PFSK-1 (cell line): ENCODE measurements around the gene RAB3C.

ENCODE experiments used
- FOXP2 ChIP-seq: optimal IDR thresholded peaks from 2 replicates; pipeline ENCODE3; 2011; ENCODE audit warnings: borderline replicate concordance, control low read depth, inconsistent platforms; ENCODE audit not compliant: insufficient read depth; ENCODE audit errors: extremely low read length, extremely low read depth
- POLR2AphosphoS5 ChIP-seq: IDR thresholded peaks from 2 replicates; pipeline ENCODE4 v1.6.1; 2012; ENCODE audit warnings: low read depth, mild to moderate bottlenecking, control low read depth, low read length, moderate library complexity
- SIN3A ChIP-seq: IDR thresholded peaks from 2 replicates; pipeline ENCODE4 v1.6.1; 2012; ENCODE audit warnings: mild to moderate bottlenecking, low read length, moderate library complexity, borderline replicate concordance; ENCODE audit not compliant: insufficient read depth
- TAF1 ChIP-seq: IDR thresholded peaks from 2 replicates; pipeline ENCODE4 v1.6.1; 2012; ENCODE audit warnings: low read length, control low read depth, borderline replicate concordance; ENCODE audit not compliant: insufficient read depth
- TF ChIP-seq, protein P1 (sequence below), 2 experiments: IDR thresholded peaks; 2 replicates each; pipeline versions ENCODE4 v1.6.1 to v1.8.0; 2011 to 2012; ENCODE audit warnings: low read depth in 2 of 2, low read length in 2 of 2, control low read depth in 1 of 2, inconsistent platforms in 1 of 2, mild to moderate bottlenecking in 1 of 2, moderate library complexity in 1 of 2; ENCODE audit not compliant: insufficient read depth in 1 of 2

Gene RAB3C

GRCh38 chr5:58715997-58716656 lies 133.3 kb downstream of the RAB3C start:
- TF ChIP-seq FOXP2 = no peak
- no peak for TF ChIP-seq TAF1
- TF ChIP-seq, protein P1, sequence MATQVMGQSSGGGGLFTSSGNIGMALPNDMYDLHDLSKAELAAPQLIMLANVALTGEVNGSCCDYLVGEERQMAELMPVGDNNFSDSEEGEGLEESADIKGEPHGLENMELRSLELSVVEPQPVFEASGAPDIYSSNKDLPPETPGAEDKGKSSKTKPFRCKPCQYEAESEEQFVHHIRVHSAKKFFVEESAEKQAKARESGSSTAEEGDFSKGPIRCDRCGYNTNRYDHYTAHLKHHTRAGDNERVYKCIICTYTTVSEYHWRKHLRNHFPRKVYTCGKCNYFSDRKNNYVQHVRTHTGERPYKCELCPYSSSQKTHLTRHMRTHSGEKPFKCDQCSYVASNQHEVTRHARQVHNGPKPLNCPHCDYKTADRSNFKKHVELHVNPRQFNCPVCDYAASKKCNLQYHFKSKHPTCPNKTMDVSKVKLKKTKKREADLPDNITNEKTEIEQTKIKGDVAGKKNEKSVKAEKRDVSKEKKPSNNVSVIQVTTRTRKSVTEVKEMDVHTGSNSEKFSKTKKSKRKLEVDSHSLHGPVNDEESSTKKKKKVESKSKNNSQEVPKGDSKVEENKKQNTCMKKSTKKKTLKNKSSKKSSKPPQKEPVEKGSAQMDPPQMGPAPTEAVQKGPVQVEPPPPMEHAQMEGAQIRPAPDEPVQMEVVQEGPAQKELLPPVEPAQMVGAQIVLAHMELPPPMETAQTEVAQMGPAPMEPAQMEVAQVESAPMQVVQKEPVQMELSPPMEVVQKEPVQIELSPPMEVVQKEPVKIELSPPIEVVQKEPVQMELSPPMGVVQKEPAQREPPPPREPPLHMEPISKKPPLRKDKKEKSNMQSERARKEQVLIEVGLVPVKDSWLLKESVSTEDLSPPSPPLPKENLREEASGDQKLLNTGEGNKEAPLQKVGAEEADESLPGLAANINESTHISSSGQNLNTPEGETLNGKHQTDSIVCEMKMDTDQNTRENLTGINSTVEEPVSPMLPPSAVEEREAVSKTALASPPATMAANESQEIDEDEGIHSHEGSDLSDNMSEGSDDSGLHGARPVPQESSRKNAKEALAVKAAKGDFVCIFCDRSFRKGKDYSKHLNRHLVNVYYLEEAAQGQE (IDR thresholded peaks at IDR 0.05; ENCODE audit: insufficient read depth in 1 of 2, low read depth in 2 of 2, low read length in 2 of 2) = no peak
- TF ChIP-seq SIN3A = no peak
- no peak for TF ChIP-seq POLR2AphosphoS5

- TF ChIP-seq POLR2AphosphoS5 (no peak), TAF1 (no peak), FOXP2 (no peak), SIN3A (no peak)
- TF ChIP-seq, protein P1 (IDR thresholded peaks at IDR 0.05; ENCODE audit: insufficient read depth in 1 of 2, low read depth in 2 of 2, low read length in 2 of 2) = no peak
Observed at GRCh38 chr5:58716713-58717112, 133.8 kb downstream of the RAB3C start.

GRCh38 chr5:58717303-58718007 lies 134.6 kb downstream of the RAB3C start:
- no peak for TF ChIP-seq FOXP2
- TF ChIP-seq, protein P1 (IDR thresholded peaks at IDR 0.05; ENCODE audit: insufficient read depth in 1 of 2, low read depth in 2 of 2, low read length in 2 of 2) = no peak
- no peak for TF ChIP-seq SIN3A
- TF ChIP-seq POLR2AphosphoS5 = no peak
- TF ChIP-seq TAF1 = no peak

DNA sequence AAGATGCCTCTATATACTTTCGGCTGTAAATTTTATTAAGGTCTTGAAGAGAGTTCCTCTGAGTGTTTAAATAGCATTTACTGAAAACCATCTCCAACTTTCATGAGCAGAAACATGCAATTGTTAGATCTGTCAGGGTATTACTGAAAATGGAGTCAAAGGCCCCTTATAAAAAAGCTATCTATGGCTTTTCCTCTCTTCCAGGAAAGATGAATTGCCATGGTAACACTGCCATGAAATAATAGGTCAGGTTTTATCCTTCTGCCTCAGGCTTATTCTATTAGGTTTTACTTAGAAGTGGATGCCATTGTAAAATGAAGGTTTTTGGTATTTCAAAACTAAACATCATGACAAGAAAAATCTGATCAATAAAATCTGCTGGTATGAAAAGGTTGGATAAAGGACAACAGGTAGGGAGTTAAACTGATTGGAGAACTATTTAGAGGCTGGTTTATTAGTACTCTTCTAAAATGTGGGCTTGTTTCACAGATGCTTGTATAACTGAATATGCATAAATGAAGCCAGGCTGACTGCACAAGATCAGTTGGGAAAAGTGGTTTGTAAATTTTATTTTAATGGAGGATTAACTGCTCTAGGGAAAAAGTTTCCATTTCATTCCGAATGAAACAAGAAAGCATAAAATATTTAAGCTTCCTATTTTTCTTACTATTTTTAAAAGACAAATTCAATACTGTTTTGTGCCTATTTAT lies 135.5 kb downstream of the RAB3C start:
- TF ChIP-seq SIN3A (no peak), TAF1 (no peak), FOXP2 (no peak)
- TF ChIP-seq, protein P1 (IDR thresholded peaks at IDR 0.05; ENCODE audit: insufficient read depth in 1 of 2, low read depth in 2 of 2, low read length in 2 of 2) = no peak
